GM18868 (cell line): ENCODE results near the gene SLC7A9.

Experiments used
- ATAC-seq: cut with Tn5 transposase; IDR thresholded peaks from one replicate; pipeline ENCODE4 v1.9.1; 2021; ENCODE audit warnings: mild to moderate bottlenecking, moderate library complexity; ENCODE audit not compliant: unreplicated experiment

SLC7A9 gene

GRCh38 chr19:32869369-32869965 is at the start of gene SLC7A9:
SLC7A9 (minus strand) TSS chr19:32869767; CDS start chr19:32868534, 1,233 bp downstream.
- no peak for ATAC-seq

- no peak for ATAC-seq
These were observed 49.8 kb upstream of the SLC7A9 start for GRCh38 chr19:32919365-32919764.

- no peak for ATAC-seq
These were observed 48.0 kb upstream of the SLC7A9 start for GRCh38 chr19:32917616-32917996.

- ATAC-seq, result no peak
These were observed 47.5 kb upstream of the SLC7A9 start for GRCh38 chr19:32916969-32917615.

- ATAC-seq, result no peak
These were observed 45.5 kb upstream of the SLC7A9 start for GRCh38 chr19:32914879-32915660.

- ATAC-seq, result no peak
These were observed 41.9 kb upstream of the SLC7A9 start for GRCh38 chr19:32911467-32911866.

- no peak for ATAC-seq
These were observed 41.3 kb upstream of the SLC7A9 start for GRCh38 chr19:32910874-32911273.

GRCh38 chr19:32910094-32910493 is 40.5 kb upstream of the SLC7A9 start:
- no peak for ATAC-seq

GRCh38 chr19:32909257-32909656 is 39.7 kb upstream of the SLC7A9 start:
- no peak for ATAC-seq

GRCh38 chr19:32908641-32909190 is 39.1 kb upstream of the SLC7A9 start:
- no peak for ATAC-seq

GRCh38 chr19:32902448-32902847 is 32.9 kb upstream of the SLC7A9 start:
- no peak for ATAC-seq

GRCh38 chr19:32901504-32902161 is 32.1 kb upstream of the SLC7A9 start:
- no peak for ATAC-seq

- ATAC-seq, result no peak
These were observed 27.1 kb upstream of the SLC7A9 start for GRCh38 chr19:32896516-32897214.

GRCh38 chr19:32895384-32895783 is 25.8 kb upstream of the SLC7A9 start:
- peak; percentile 97 for ATAC-seq

GRCh38 chr19:32891609-32892008 is 22.0 kb upstream of the SLC7A9 start:
- ATAC-seq, result no peak

- no peak for ATAC-seq
These were observed 21.3 kb upstream of the SLC7A9 start for GRCh38 chr19:32890841-32891240.

- no peak for ATAC-seq
These were observed 20.8 kb upstream of the SLC7A9 start for GRCh38 chr19:32890326-32890725.

- ATAC-seq, result no peak
These were observed 19.8 kb upstream of the SLC7A9 start for GRCh38 chr19:32889137-32889934.

- ATAC-seq, result no peak
These were observed 18.1 kb upstream of the SLC7A9 start for GRCh38 chr19:32887572-32888215.
